ENCODE data around the gene DPYSL5. TPM values are rescaled to one million over a fixed set of nuclear protein-coding genes. Genes with fewer than 3 reads are reported as not detected.

DPYSL5 gene
- total and polyA plus RNA-seq, 2 donors (not counting 1 experiment from before 2014, with no cell fraction given): not detected

DNA sequence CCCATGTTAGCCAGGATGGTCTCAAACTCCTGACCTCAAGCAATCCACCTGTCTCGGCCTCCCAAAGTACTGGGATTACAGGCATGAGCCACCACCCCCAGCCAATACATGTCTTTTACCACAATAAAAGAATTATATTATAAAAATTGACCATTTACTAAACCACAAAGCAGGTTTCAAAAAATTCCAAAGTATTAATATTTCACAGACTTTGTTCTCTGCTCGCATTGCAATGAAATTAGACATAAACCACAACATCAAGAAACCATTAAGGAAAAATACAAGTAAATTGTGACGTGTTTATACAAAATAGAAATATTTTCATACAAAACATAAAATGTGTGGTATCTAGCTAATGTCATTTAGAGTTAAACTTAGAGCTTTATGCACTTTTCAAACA lies 109.1 kb downstream of the DPYSL5 start:
- Histone ChIP-seq H3K4me1 (ENCODE audit: control insufficient read depth in 2 of 2, insufficient read depth in 2 of 2, low read length in 2 of 2) (no peaks in the 10 kb centered on the region), H3K9ac (ENCODE audit: low read length) (no peak overlapping the region), H3K27me3 (replicated peaks in 1 of 4; ENCODE audit: control extremely low read depth in 1 of 4, control insufficient read depth in 3 of 4, insufficient read depth in 4 of 4, low read length in 3 of 4) (peaks cover 0 to 22% (median 4%) of the 10 kb centered on the region in 4 experiments), H3K4me2 (replicated peaks; ENCODE audit: low read depth, low read length, poor library complexity, severe bottlenecking) (no peak overlapping the region), H4K20me1 (ENCODE audit: control insufficient read depth, insufficient read depth, low read length, poor library complexity, severe bottlenecking) (no peaks in the 10 kb centered on the region), H3K79me2 (ENCODE audit: control insufficient read depth, insufficient read depth, low read length) (no peaks in the 10 kb centered on the region), H3K27ac (ENCODE audit: low read length in 2 of 2) (no peak overlapping the region), H3K36me3 (replicated peaks in 1 of 2; ENCODE audit: control extremely low read depth in 1 of 2, control insufficient read depth in 1 of 2, extremely low read depth in 1 of 2, insufficient read depth in 2 of 2, low read length in 1 of 2) (no peaks in the 10 kb centered on the region), H3K9me3 (ENCODE audit: control extremely low read depth in 1 of 3, control insufficient read depth in 2 of 3, insufficient read depth in 1 of 3, low read length in 2 of 3) (peaks cover 0 to 1% (median 0%) of the 10 kb centered on the region in 3 donors), H2AFZ (ENCODE audit: insufficient read depth, low read depth, low read length, poor library complexity, severe bottlenecking) (no peak overlapping the region), H3K4me3 (ENCODE audit: control extremely low read depth in 1 of 5, extremely low read depth in 1 of 5, insufficient read depth in 1 of 5, low read depth in 2 of 5, low read length in 4 of 5) (no peak overlapping the region)
- CTCF ChIA-PET: interaction anchor here (0.7 to 2.1 kb wide), 2 partner anchors 55 to 322 kb away, joined by 3 to 8 read pairs; no protein-coding TSS in a partner anchor
- no peak for ATAC-seq (ENCODE audit: low read depth)
- intact Hi-C loops (cut with micrococcal nuclease): no loop called here
- TF ChIP-seq EZH2 (IDR thresholded peaks at IDR 0.05; ENCODE audit: borderline replicate concordance, insufficient read depth, low read depth, low read length, poor library complexity, severe bottlenecking): no peak
- TF ChIP-seq, protein P1, sequence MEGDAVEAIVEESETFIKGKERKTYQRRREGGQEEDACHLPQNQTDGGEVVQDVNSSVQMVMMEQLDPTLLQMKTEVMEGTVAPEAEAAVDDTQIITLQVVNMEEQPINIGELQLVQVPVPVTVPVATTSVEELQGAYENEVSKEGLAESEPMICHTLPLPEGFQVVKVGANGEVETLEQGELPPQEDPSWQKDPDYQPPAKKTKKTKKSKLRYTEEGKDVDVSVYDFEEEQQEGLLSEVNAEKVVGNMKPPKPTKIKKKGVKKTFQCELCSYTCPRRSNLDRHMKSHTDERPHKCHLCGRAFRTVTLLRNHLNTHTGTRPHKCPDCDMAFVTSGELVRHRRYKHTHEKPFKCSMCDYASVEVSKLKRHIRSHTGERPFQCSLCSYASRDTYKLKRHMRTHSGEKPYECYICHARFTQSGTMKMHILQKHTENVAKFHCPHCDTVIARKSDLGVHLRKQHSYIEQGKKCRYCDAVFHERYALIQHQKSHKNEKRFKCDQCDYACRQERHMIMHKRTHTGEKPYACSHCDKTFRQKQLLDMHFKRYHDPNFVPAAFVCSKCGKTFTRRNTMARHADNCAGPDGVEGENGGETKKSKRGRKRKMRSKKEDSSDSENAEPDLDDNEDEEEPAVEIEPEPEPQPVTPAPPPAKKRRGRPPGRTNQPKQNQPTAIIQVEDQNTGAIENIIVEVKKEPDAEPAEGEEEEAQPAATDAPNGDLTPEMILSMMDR (IDR thresholded peaks at IDR 0.05): no peak
- POLR2A ChIA-PET: no interaction called here
- H3K4me3 Mint-ChIP-seq: no peak overlapping the region
- DNase-seq: no peak
- no peak overlapping the region for H3K27ac Mint-ChIP-seq
- WGBS (ENCODE audit: insufficient coverage): no CpG with 5 or more reads among the region's 3 CpGs
- no peaks in the 10 kb centered on the region for H3K4me1 Mint-ChIP-seq
- H3K27me3 Mint-ChIP-seq: peaks cover 41% of the 10 kb centered on the region
- H3K9me3 Mint-ChIP-seq (ENCODE audit: insufficient read depth): no peaks in the 10 kb centered on the region

DNA sequence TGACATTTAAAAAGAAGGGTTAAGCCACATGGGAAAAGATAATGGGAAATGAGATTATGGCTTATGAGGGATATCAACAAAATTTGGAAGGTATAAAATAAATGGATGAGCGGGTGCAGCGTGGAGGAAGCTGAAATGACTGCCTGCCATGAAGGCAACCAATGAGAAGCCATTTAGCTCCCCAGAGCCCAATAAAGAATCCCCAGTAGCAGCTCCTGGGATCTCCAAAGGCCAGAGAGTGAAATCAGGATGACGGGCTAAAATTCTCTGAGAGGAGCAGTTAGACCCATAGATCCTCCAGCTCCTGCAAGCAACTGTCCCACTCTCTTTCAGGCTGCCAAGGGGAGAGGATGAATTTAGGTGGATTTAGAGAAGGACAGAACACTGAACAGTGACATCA lies 109.6 kb downstream of the DPYSL5 start:
- Histone ChIP-seq H4K20me1 (ENCODE audit: control insufficient read depth, insufficient read depth, low read length, poor library complexity, severe bottlenecking) (no peaks in the 10 kb centered on the region), H3K9ac (ENCODE audit: low read length) (no peak overlapping the region), H3K27ac (ENCODE audit: low read length in 2 of 2) (no peak overlapping the region), H3K9me3 (ENCODE audit: control extremely low read depth in 1 of 3, control insufficient read depth in 2 of 3, insufficient read depth in 1 of 3, low read length in 2 of 3) (peaks cover 0 to 1% (median 0%) of the 10 kb centered on the region in 3 donors), H3K36me3 (replicated peaks in 1 of 2; ENCODE audit: control extremely low read depth in 1 of 2, control insufficient read depth in 1 of 2, extremely low read depth in 1 of 2, insufficient read depth in 2 of 2, low read length in 1 of 2) (no peaks in the 10 kb centered on the region), H3K27me3 (replicated peaks in 1 of 4; ENCODE audit: control extremely low read depth in 1 of 4, control insufficient read depth in 3 of 4, insufficient read depth in 4 of 4, low read length in 3 of 4) (peaks cover 0 to 22% (median 4%) of the 10 kb centered on the region in 4 experiments), H2AFZ (ENCODE audit: insufficient read depth, low read depth, low read length, poor library complexity, severe bottlenecking) (no peak overlapping the region), H3K4me3 (ENCODE audit: control extremely low read depth in 1 of 5, extremely low read depth in 1 of 5, insufficient read depth in 1 of 5, low read depth in 2 of 5, low read length in 4 of 5) (no peak overlapping the region), H3K4me1 (ENCODE audit: control insufficient read depth in 2 of 2, insufficient read depth in 2 of 2, low read length in 2 of 2) (no peaks in the 10 kb centered on the region), H3K4me2 (replicated peaks; ENCODE audit: low read depth, low read length, poor library complexity, severe bottlenecking) (no peak overlapping the region), H3K79me2 (ENCODE audit: control insufficient read depth, insufficient read depth, low read length) (no peaks in the 10 kb centered on the region)
- WGBS (ENCODE audit: insufficient coverage): 93% methylated on average over 2 of the region's 3 CpGs
- intact Hi-C loops (cut with micrococcal nuclease): no loop called here
- no peak for DNase-seq
- Mint-ChIP-seq H3K4me3 (no peak overlapping the region), H3K4me1 (no peaks in the 10 kb centered on the region), H3K9me3 (ENCODE audit: insufficient read depth) (no peaks in the 10 kb centered on the region), H3K27me3 (peaks cover 42% of the 10 kb centered on the region), H3K27ac (no peak overlapping the region)
- POLR2A ChIA-PET: no interaction called here
- TF ChIP-seq EZH2 (IDR thresholded peaks at IDR 0.05; ENCODE audit: borderline replicate concordance, insufficient read depth, low read depth, low read length, poor library complexity, severe bottlenecking): no peak
- TF ChIP-seq, protein P1 (IDR thresholded peaks at IDR 0.05): no peak
- ATAC-seq (ENCODE audit: low read depth): no peak
- CTCF ChIA-PET: interaction anchor here (0.6 to 2.1 kb wide), 3 partner anchors 158 to 322 kb away, joined by 3 to 8 read pairs (median 4); no protein-coding TSS in a partner anchor

All from B cell (primary cell).